SK-N-DZ (cell line): ENCODE data around the gene CLASRP. TPM values are rescaled to one million over a fixed set of nuclear protein-coding genes. Genes with fewer than 3 reads are reported as not detected.
A peak's percentile ranks its signal among the peaks of the same experiment; 100 is the strongest.
"Not testable (repeated sequence)": the region's sequence is repeated elsewhere in the genome, so short reads cannot be mapped to it uniquely, and the experiment has no call there.

Experiments
- DNase-seq: peaks from one replicate; pipeline ENCODE4 v3.0.0-alpha.2; 2015; ENCODE audit warnings: low spot score
- polyA plus RNA-seq, 2 experiments: library from polyadenylated mRNA; depleted of rRNA; stranded (reverse); fragments of >200 nt; gene quantifications; 2 replicates each; pipeline ENCODE4 v1.2.3, GENCODE V29; 2014

The CLASRP gene, protein sequence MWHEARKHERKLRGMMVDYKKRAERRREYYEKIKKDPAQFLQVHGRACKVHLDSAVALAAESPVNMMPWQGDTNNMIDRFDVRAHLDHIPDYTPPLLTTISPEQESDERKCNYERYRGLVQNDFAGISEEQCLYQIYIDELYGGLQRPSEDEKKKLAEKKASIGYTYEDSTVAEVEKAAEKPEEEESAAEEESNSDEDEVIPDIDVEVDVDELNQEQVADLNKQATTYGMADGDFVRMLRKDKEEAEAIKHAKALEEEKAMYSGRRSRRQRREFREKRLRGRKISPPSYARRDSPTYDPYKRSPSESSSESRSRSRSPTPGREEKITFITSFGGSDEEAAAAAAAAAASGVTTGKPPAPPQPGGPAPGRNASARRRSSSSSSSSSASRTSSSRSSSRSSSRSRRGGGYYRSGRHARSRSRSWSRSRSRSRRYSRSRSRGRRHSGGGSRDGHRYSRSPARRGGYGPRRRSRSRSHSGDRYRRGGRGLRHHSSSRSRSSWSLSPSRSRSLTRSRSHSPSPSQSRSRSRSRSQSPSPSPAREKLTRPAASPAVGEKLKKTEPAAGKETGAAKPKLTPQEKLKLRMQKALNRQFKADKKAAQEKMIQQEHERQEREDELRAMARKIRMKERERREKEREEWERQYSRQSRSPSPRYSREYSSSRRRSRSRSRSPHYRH
- polyA plus RNA-seq (2014; cell fraction: cytosol; rRNA removed), result 68.5 and 81.1 TPM in 2 replicates
- 469 and 686 TPM in 2 replicates for polyA plus RNA-seq (2014; cell fraction: nucleus; rRNA removed)

DNA sequence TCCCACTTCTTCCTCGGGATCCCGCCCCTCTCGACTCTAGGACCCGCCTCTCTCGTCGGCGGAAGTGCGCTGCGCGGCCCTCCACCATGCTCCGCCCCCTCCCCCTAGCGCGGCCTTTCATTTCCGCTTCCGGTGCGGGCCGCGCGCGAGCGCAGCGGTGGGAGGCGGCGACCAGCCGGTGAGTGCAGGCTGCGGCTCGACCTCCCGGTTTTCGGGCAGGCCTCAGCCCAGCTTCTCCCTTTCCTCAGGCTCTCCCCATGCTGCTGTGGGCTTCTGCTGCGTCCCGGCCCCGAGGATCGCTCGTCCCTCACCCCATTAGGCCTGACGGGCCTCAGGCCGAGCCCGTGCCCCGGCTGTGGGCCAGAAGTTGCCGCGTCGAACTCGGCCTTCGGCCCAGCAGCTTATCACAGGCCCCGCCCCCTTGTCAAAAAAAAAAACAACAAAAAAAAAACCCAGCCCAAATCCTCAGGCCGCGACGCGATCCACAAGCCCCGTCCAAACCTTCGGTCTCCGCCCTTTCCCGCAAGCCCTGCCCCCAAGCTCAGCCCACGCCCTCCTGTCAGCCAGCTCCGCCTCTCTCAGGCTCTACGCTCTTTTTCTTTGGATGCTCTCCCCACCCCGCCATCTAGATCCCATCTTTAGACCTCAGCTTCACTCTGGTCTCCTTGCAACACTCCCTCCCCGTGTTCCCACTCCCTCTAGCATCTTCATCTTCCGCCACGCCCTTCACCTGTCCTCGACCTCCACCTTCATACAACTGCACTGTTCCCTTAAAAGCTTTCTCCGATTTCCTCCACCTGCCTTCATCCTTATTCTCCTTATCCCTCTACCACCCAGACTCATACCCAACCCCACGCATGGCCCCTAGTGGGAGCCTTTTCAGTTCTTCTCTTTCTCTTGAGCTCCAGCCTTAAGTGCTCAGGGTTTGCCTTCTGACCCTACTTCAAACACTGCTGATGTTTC is at the start of gene CLASRP:
Gene CLASRP (plus strand): TSS at position 115 of the 963 bp plus-strand sequence. CDS start 1,168 bp downstream, outside the sequence.
- peak; percentile 82 for DNase-seq

GRCh38 chr19:44990459-44990858 is 48.4 kb upstream of the CLASRP start:
- DNase-seq, result no peak

- DNase-seq, result no peak
Measured at GRCh38 chr19:44990966-44991365, 47.9 kb upstream of the CLASRP start.

- no peak for DNase-seq
Measured at GRCh38 chr19:44992336-44993163, 46.3 kb upstream of the CLASRP start.

DNA sequence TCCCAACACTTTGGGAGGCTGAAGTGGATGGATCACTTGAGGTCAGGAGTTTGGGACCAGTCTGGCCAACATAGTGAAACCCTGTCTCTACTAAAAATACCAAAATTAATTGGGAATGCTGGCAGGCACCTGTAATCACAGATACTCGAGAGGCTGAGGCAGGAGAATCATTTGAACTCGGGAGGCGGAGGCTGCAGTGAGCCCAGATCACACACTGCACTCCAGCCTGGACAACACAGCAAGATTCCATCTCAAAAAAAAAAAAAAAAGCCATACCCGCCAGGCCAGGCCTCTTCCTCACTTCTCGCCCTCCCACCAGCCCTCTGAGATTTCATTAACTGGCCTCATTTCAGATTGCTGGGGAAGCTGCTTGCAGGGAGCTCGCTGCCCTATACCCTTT is 45.3 kb upstream of the CLASRP start:
- no peak for DNase-seq

GRCh38 chr19:44993926-44994537 is 44.8 kb upstream of the CLASRP start:
- DNase-seq, result no peak

DNA sequence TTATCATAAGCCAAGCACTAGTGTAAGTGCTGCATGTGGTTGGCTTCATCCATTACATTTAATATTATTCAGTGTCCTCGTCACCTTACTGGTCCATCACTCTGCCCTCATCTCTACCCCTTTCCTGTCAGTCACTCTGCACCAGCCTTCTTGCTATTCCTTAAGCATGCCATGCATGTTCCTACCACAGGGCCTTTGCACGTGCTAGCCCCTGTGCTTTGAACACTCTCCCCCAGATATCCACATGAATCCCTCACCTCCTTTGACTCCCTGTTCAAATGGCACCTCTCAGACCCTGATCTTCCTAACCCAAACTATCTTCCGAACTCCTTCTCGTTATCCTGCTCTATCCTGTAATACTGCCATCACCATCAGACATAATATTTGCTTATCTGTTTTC is 40.8 kb upstream of the CLASRP start:
- DNase-seq, result no peak

DNA sequence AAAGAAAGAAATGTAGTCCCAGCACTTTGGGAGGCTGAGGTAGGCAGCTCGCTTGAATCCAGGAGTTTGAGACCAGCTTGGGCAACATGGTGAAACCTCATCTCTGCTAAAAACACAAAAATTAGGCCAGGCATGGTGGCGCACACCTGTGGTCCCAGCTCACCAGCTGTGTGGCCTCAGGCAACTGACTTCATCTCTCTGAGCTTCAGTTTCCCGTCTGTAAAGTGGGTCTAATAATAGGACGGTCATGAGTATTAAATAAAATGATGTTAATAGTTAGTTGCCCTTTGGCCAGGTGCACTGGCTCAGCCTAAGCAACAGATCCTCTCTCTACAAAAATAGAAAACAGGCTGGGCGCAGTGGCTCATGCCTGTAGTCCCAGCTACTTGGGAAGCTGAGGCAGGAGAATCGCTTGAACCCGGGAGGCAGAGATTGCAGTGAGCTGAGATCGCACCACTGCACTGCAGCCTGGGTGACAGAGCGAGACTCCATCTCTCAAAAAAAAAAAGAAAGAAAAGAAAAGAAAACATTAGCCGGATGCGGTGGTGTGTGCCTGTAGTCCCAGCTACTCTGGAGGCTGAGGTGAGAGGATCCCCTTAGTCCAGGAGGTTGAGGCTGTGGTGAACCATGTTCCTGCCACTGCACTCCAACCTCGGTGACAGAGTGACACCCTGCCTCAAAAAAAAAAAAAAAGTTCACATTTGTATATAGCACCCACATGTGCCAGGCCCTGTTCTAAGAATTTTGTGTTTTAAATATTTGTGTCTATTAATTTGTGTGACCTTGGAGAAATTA is 39.5 kb upstream of the CLASRP start:
- not testable (repeated sequence) for DNase-seq

DNA sequence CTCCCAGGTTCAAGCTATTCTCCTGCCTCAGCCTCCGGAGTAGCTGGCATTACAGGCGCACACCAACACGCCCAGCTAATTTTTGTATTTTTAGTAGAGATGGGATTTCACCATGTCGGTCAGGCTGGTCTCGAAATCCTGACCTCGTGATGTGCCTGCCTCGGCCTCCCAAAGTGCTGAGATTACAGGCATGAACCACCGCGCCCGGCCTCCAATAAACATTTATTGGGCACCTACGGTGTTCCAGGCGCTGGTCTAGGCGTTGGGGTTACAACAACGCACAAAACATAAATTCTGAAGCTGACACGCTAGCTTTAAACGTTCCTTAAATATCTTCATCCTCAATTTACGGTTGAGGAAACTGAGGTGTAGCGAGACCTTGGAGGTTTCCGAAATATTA is 38.2 kb upstream of the CLASRP start:
- DNase-seq, result not testable (repeated sequence)

- peak; percentile 76 for DNase-seq
Measured at GRCh38 chr19:45001087-45001739, 37.6 kb upstream of the CLASRP start, which contains the start of gene RELB. RELB (plus strand) TSS chr19:45001464; CDS start chr19:45001580, 116 bp downstream.

DNA sequence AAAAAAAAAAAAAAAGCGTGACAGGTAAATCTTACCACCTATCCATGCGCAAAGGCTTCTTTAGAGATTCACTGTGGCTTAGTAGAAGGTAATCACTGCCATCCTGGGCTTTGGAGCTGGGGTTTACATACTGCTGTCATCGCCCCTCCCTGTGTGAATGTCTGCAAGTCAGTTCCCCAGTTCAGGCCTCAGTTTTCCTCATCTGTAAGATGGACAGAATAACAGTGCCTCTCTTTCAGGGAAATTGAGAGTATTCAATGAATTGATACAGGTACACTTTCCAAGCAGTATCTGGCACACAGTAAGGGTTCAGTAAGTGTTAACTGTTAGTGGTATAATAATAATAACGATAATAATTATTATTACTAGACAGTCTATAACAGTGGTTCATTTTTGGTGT is 35.4 kb upstream of the CLASRP start:
- no peak for DNase-seq

DNA sequence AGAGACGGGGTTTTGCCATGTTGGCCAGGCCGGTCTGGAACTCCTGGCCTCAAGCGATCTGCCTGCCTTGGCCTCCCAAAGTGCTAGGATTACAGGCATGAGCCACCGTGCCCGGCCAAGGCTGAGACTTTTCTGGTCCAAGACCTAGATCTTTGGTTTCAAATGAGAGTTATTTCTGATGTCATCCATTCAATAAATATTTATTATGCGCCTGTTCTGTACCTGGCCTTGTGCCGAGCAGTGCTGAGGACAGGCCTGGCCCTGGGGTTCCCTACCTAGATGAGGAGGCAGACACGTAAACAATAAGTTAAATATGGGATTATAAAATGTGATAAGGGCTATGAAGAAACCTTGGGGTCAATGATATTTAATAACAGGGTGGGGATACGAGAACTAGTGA is 33.1 kb upstream of the CLASRP start:
- no peak for DNase-seq

- DNase-seq, result no peak
Measured at GRCh38 chr19:45008552-45008951, 30.3 kb upstream of the CLASRP start.

DNA sequence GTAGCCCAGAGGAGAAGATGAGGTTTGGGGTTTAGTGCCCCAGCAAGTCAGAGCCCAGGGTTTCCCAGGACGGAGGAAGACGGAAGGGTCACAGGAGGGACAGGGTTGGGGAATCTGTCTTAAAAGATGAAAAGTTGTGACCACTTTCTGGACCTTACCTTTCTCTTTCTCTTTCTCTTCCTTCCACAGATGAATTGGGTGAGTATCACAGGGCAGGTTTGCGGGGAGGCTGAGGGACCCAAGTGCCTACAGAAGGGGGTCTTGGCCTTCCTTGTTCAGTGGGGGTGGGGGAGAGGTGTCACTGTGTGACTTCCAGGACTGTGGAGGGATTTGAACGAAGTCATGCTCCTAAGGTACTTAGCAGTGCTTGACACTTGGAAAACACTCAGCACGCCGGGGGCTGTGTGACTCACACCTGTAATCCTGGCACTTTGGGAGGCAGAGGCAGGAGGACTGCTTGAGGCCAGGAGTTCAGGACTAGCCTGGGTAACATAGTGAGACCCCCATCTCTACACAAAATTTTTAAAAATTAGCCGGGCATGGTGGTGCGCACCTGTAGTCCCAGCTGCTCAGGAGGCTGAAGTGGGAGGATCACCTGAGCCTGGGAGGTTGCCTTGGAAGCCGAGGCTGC is 29.1 kb upstream of the CLASRP start:
- DNase-seq, result no peak

DNA sequence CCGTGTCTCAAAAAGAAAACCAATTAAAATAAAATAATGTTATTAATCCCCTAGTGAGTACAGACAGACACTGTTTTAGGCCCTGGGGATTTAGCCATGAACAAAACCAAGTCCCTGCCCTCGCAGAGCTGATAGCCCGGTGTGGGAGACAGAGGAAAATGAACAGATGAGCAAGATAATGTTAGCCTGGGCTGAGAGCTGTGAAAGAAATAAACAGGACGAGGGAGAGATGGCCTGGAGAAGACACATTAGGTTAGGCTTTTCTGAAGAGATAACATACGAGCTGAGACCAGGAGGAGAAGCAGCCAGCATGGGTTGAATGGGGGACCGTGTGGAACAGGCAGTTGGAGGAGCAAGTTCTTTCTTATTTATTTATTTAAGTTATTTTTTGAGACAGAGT is 28.5 kb upstream of the CLASRP start:
- no peak for DNase-seq

GRCh38 chr19:45011959-45012358 is 26.9 kb upstream of the CLASRP start:
- DNase-seq, result no peak

DNA sequence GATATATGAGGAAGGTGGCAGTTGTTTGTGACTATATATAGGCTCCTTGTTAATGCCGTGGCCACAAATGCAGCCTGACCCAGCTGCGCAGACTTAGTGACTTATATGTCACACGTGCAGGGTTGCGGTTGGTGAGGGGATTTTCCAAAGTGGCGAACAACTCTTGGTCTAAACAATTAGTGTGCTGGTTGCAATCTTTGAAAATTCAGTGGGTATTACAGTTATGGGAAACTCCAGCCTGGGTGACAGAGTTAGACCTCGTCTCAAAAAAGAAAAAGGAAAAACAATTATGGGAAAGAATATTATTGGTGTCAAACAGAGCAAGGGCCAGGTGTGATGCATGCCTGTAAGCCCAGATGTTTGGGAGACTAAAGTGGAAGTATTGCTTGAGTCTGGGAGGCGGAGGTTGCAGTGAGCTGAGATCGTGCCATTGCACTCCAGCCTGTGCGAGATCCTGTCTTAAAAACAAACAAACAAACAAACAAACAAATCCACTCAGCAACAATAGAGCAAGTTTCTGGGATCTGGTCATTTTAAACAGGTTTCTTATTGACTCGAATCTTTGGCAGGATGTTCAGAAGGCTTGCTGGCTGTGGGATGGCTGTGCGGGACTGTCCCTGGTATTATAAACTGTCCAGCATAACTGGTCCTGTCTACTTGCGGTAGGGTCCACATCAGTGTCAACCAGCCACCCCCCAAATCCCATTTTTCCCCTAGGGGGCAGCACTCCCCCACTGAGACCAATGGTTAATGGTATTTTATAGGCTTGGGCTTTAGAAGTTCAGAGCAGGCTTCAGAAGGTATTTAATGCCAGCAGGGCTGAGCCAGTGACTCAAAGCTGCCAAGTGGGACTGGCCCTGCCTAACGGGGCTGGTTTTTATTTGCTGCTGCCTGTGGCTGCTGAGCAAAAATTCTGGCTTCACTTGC is 22.2 kb upstream of the CLASRP start:
- DNase-seq, result peak; percentile 53
